Activated CD4-positive, CD25-positive, alpha-beta regulatory T cell treated with anti-CD3 and anti-CD28 coated beads, Interleukin-2, amount 50 U/mL, for 72 hours (primary cell): ENCODE measurements around the gene ZKSCAN5.
"Not testable (repeated sequence)": the region's sequence is repeated elsewhere in the genome, so short reads cannot be mapped to it uniquely, and the experiment has no call there.

Experiments
- DNase-seq: peaks from one replicate; pipeline ENCODE4 v3.0.0; 2021

Gene ZKSCAN5

GRCh38 chr7:99557196-99557607 lies 52.7 kb downstream of the ZKSCAN5 start:
- no peak for DNase-seq

GRCh38 chr7:99557940-99558305 lies 53.5 kb downstream of the ZKSCAN5 start:
- no peak for DNase-seq

GRCh38 chr7:99558306-99559174 lies 54.1 kb downstream of the ZKSCAN5 start, which contains the start of gene ZNF655:
ZNF655 (plus strand) TSS chr7:99558642; CDS start chr7:99560560, 1,918 bp downstream.
- DNase-seq, result peak; percentile 87

- no peak for DNase-seq
These were observed 54.9 kb downstream of the ZKSCAN5 start for GRCh38 chr7:99559175-99559915.

GRCh38 chr7:99560834-99561736 lies 56.6 kb downstream of the ZKSCAN5 start:
- DNase-seq, result no peak

GRCh38 chr7:99561737-99562051 lies 57.2 kb downstream of the ZKSCAN5 start:
- DNase-seq, result no peak

GRCh38 chr7:99562114-99562784 lies 57.8 kb downstream of the ZKSCAN5 start:
- DNase-seq, result no peak

- DNase-seq, result no peak
These were observed 58.4 kb downstream of the ZKSCAN5 start for GRCh38 chr7:99562832-99563231.

- DNase-seq, result no peak
These were observed 59.2 kb downstream of the ZKSCAN5 start for GRCh38 chr7:99563650-99564049.

- DNase-seq, result not testable (repeated sequence)
These were observed 64.3 kb downstream of the ZKSCAN5 start for GRCh38 chr7:99568770-99569169.

GRCh38 chr7:99571768-99572167 lies 67.3 kb downstream of the ZKSCAN5 start:
- DNase-seq, result no peak

GRCh38 chr7:99573257-99573656 lies 68.8 kb downstream of the ZKSCAN5 start:
- no peak for DNase-seq

- no peak for DNase-seq
These were observed 71.8 kb downstream of the ZKSCAN5 start for GRCh38 chr7:99576251-99576650.

- no peak for DNase-seq
These were observed 75.0 kb downstream of the ZKSCAN5 start for GRCh38 chr7:99579281-99579955.

GRCh38 chr7:99579956-99580777 lies 75.7 kb downstream of the ZKSCAN5 start:
- DNase-seq, result peak; percentile 47

- not testable (repeated sequence) for DNase-seq
These were observed 76.4 kb downstream of the ZKSCAN5 start for GRCh38 chr7:99580778-99581332.
